Measurements from ENCODE around the gene METTL24. TPM values are rescaled to one million over a fixed set of nuclear protein-coding genes. Genes with fewer than 3 reads are reported as not detected.

The METTL24 gene
- total and polyA plus RNA-seq, 2 experiments from 2014 or later: not detected

DNA sequence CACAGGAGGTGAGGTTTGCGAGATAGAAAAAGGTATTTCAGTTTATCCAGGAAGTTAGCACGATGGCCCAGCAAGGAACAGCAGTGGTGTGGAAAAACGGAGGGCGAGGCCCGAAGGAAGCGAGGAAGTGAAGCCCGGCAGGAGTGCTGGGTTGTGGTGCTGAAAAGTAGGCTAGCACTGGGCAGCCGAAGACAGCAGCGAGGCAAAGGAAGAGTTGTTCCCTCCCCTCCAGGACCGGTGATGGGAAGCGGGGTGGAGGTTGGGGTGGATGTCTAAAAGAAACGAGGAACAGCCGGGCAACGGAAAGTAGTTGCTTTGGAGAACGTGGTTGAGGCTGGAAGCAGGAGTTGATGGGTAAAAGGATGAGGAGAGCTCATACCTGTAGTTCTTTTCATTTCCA lies 1.4 kb downstream of the METTL24 start:
- in situ Hi-C loops (cut with MboI): no loop called here
- Histone ChIP-seq H3K27me3 (replicated peaks; ENCODE audit: insufficient read depth) (peaks cover 23% of the 10 kb centered on the region), H2AFZ (no peak overlapping the region), H3K27ac (no peak overlapping the region), H3K9ac (no peak overlapping the region), H3K4me1 (ENCODE audit: insufficient read depth) (peaks cover 3% of the 10 kb centered on the region; the same call in 1 of the 2 replicates), H3K36me3 (ENCODE audit: low read depth) (no peaks in the 10 kb centered on the region), H3K4me2 (ENCODE audit: unreplicated experiment) (no peak overlapping the region), H3K79me2 (ENCODE audit: insufficient read depth) (no peaks in the 10 kb centered on the region), H4K20me1 (ENCODE audit: insufficient read depth) (no peaks in the 10 kb centered on the region), H3K4me3 (no peak overlapping the region), H3K9me3 (ENCODE audit: low read depth) (no peaks in the 10 kb centered on the region), H3K9me2 (ENCODE audit: insufficient read depth) (no peaks in the 10 kb centered on the region), H3F3A (ENCODE audit: insufficient read depth) (no peaks in the 10 kb centered on the region)
- no peak for TF ChIP-seq EZH2phosphoT487 (IDR thresholded peaks at IDR 0.05; ENCODE audit: insufficient read depth, low read depth)
- no peak for TF ChIP-seq EZH2 (IDR thresholded peaks at IDR 0.05; ENCODE audit: insufficient read depth, poor library complexity, severe bottlenecking)
- DNase-seq: no peak
- WGBS, 2 experiments (ENCODE audit: low coverage in 1 of 2, low lambda C conversion rate in 2 of 2, missing lambda C conversion rate in 2 of 2): 95 to 97% methylated on average over 15 of the region's 15 CpGs

DNA sequence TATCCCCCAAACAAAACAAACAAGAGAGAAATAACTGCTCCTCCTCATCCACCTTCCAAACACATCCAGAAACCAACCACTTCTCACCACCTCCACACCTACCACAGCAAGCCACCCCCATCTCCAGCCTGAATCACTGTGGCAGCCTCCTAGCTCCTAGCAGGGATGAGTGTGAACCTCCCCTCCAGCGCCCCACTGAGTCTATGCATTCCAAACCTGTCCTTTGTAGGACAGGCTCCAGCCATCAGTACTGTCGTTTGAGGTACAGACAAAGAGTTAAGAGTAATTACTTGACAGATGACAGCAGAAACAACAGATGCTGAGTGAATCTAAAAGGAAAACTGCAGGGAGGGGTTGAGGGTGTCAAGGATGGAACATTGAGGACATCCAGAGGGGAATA lies 2.4 kb downstream of the METTL24 start:
- Histone ChIP-seq H3K4me1 (ENCODE audit: insufficient read depth) (peaks cover 3% of the 10 kb centered on the region; the same call in 1 of the 2 replicates), H3K9me2 (ENCODE audit: insufficient read depth) (no peaks in the 10 kb centered on the region), H3K9me3 (ENCODE audit: low read depth) (no peaks in the 10 kb centered on the region), H3K27ac (no peak overlapping the region), H3K4me2 (ENCODE audit: unreplicated experiment) (no peak overlapping the region), H3K36me3 (ENCODE audit: low read depth) (no peaks in the 10 kb centered on the region), H3K9ac (no peak overlapping the region), H2AFZ (no peak overlapping the region), H4K20me1 (ENCODE audit: insufficient read depth) (no peaks in the 10 kb centered on the region), H3F3A (ENCODE audit: insufficient read depth) (no peaks in the 10 kb centered on the region), H3K27me3 (replicated peaks; ENCODE audit: insufficient read depth) (peaks cover 23% of the 10 kb centered on the region), H3K79me2 (ENCODE audit: insufficient read depth) (no peaks in the 10 kb centered on the region), H3K4me3 (no peak overlapping the region)
- in situ Hi-C loops (cut with MboI): no loop called here
- 50 to 60% methylated on average over 2 of the region's 2 CpGs for WGBS, 2 experiments (ENCODE audit: low coverage in 1 of 2, low lambda C conversion rate in 2 of 2, missing lambda C conversion rate in 2 of 2)
- TF ChIP-seq EZH2phosphoT487 (IDR thresholded peaks at IDR 0.05; ENCODE audit: insufficient read depth, low read depth) (no peak), EZH2 (IDR thresholded peaks at IDR 0.05; ENCODE audit: insufficient read depth, poor library complexity, severe bottlenecking) (no peak)
- no peak for DNase-seq

DNA sequence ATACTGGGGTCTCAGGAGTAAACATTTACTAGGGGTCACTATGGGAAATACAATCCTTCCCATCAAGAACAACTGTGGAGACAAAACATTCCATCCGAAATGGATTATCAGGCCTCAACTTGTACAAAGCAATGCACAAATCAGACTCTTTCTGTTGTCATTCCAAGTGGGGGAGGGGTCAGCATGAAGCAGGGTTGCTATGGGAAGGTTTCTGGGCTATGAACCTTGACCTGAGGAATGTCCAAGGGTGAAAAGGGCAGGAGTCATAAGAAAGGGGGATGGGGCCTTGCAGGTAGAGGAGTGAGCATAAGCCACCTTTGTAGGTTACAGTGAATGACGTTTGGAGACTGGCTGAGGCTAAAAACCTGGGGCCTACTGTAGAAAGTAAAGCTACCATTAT lies 3.1 kb downstream of the METTL24 start:
- WGBS, 2 experiments (ENCODE audit: low coverage in 1 of 2, low lambda C conversion rate in 2 of 2, missing lambda C conversion rate in 2 of 2): 84 to 87% methylated on average over 2 of the region's 2 CpGs
- peaks cover 18% of the 10 kb centered on the region for H3K27me3 ChIP-seq (replicated peaks; ENCODE audit: insufficient read depth)
- in situ Hi-C loops (cut with MboI): no loop called here

DNA sequence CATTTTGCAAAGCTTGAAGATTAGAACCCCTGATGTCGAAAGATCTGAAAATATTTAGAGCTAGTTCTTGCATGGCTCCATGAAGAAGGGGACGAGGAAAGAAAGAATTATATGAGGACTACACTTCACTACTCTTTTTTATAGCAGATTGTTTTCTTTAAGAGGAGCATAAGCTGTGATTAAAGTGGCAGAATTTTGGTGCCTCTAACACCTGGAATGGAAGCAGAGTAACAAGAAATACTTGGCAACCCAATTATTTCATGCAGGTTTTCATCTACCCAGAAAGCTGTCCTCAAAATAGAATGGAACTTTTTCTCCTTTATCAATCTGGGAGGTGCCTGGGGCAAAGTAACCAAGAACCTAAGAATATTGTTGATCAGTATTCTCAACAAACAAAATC lies 4.0 kb downstream of the METTL24 start:
- H2AFZ ChIP-seq: no peak overlapping the region
- TF ChIP-seq EZH2phosphoT487 (IDR thresholded peaks at IDR 0.05; ENCODE audit: insufficient read depth, low read depth) (no peak), EZH2 (IDR thresholded peaks at IDR 0.05; ENCODE audit: insufficient read depth, poor library complexity, severe bottlenecking) (no peak)
- no peaks in the 10 kb centered on the region for H3K79me2 ChIP-seq (ENCODE audit: insufficient read depth)
- H3K4me1 ChIP-seq (ENCODE audit: insufficient read depth): peaks cover 3% of the 10 kb centered on the region; the same call in 1 of the 2 replicates
- no peaks in the 10 kb centered on the region for H3K9me3 ChIP-seq (ENCODE audit: low read depth)
- 83 to 84% methylated on average over 2 of the region's 2 CpGs for whole genome bisulfite sequencing, 2 experiments (ENCODE audit: low coverage in 1 of 2, low lambda C conversion rate in 2 of 2, missing lambda C conversion rate in 2 of 2)
- no peak overlapping the region for H3K4me3 ChIP-seq
- H3K4me2 ChIP-seq (ENCODE audit: unreplicated experiment): no peak overlapping the region
- H3K9ac ChIP-seq: no peak overlapping the region
- no peaks in the 10 kb centered on the region for H3F3A ChIP-seq (ENCODE audit: insufficient read depth)
- no peak for DNase-seq
- peaks cover 9% of the 10 kb centered on the region for H3K27me3 ChIP-seq (replicated peaks; ENCODE audit: insufficient read depth)
- no peaks in the 10 kb centered on the region for H3K36me3 ChIP-seq (ENCODE audit: low read depth)
- H4K20me1 ChIP-seq (ENCODE audit: insufficient read depth): no peaks in the 10 kb centered on the region
- in situ Hi-C loops (cut with MboI): no loop called here
- H3K27ac ChIP-seq: no peak overlapping the region
- H3K9me2 ChIP-seq (ENCODE audit: insufficient read depth): no peaks in the 10 kb centered on the region

More for the DNA sequence above, 3.1 kb downstream of the METTL24 start:
- no peaks in the 10 kb centered on the region for H4K20me1 ChIP-seq (ENCODE audit: insufficient read depth)
- H2AFZ ChIP-seq: no peak overlapping the region
- peaks cover 3% of the 10 kb centered on the region; the same call in 1 of the 2 replicates for H3K4me1 ChIP-seq (ENCODE audit: insufficient read depth)
- H3F3A ChIP-seq (ENCODE audit: insufficient read depth): no peaks in the 10 kb centered on the region
- H3K27ac ChIP-seq: no peak overlapping the region
- no peak for TF ChIP-seq EZH2 (IDR thresholded peaks at IDR 0.05; ENCODE audit: insufficient read depth, poor library complexity, severe bottlenecking)
- no peak for TF ChIP-seq EZH2phosphoT487 (IDR thresholded peaks at IDR 0.05; ENCODE audit: insufficient read depth, low read depth)
- H3K36me3 ChIP-seq (ENCODE audit: low read depth): no peaks in the 10 kb centered on the region
- no peak overlapping the region for H3K9ac ChIP-seq
- no peak for DNase-seq
- H3K79me2 ChIP-seq (ENCODE audit: insufficient read depth): no peaks in the 10 kb centered on the region
- H3K9me2 ChIP-seq (ENCODE audit: insufficient read depth): no peaks in the 10 kb centered on the region
- H3K4me3 ChIP-seq: no peak overlapping the region
- H3K9me3 ChIP-seq (ENCODE audit: low read depth): no peaks in the 10 kb centered on the region
- no peak overlapping the region for H3K4me2 ChIP-seq (ENCODE audit: unreplicated experiment)
